ENCODE measurements around the gene PSMG1. TPM values are rescaled to one million over a fixed set of nuclear protein-coding genes. Genes with fewer than 3 reads are reported as not detected.
A peak's percentile ranks its signal among the peaks of the same experiment; 100 is the strongest.

PSMG1 gene
- total RNA-seq, 1 donor from 2014 or later: 61.9 TPM

DNA sequence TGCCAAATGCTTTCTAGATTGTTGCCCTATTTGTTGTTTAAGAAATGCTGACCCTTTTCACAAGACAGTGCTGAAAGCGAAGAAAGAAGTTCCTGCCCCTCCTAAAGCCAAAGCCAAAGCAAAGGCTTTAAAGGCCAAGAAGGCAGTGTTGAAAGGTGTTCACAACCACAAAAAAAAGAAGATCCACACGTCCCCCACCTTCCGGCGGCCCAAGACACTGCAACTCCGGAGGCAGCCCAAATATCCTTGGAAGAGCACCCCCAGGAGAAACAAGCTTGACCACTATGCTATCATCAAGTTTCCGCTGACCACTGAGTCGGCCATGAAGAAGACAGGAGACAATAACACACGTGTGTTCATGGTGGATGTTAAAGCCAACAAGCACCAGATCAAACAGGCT, 55.7 kb downstream of the PSMG1 start:
- Histone ChIP-seq H3K4me2 (ENCODE audit: low read length) (no peak overlapping the region), H3K79me2 (ENCODE audit: insufficient read depth, low read length) (no peaks in the 10 kb centered on the region), H3K27ac (ENCODE audit: low read depth, low read length) (no peak overlapping the region), H3K9ac (ENCODE audit: low read length) (no peak overlapping the region), H3K9me3 (ENCODE audit: insufficient read depth, low read depth, low read length) (peaks cover 6% of the 10 kb centered on the region), H3K36me3 (ENCODE audit: insufficient read depth, low read length) (no peaks in the 10 kb centered on the region), H4K20me1 (ENCODE audit: insufficient read depth, low read length) (no peaks in the 10 kb centered on the region), H3K4me3 (ENCODE audit: insufficient read depth, low read depth, low read length) (no peak overlapping the region), H3K27me3 (ENCODE audit: insufficient read depth, low read length) (no peaks in the 10 kb centered on the region), H3K4me1 (ENCODE audit: insufficient read depth, low read length) (no peaks in the 10 kb centered on the region), H2AFZ (ENCODE audit: low read depth, low read length) (no peak overlapping the region)
- FAIRE-seq: no peak
- H3K4me3 Mint-ChIP-seq (ENCODE audit: unreplicated experiment): no peak overlapping the region
- DNase-seq (ENCODE audit: low read depth): no peak
- H3K36me3 Mint-ChIP-seq (ENCODE audit: low read depth, unreplicated experiment): no peaks in the 10 kb centered on the region
- no peak for TF ChIP-seq EZH2 (IDR thresholded peaks at IDR 0.05; ENCODE audit: insufficient read depth, low read length)
- TF ChIP-seq, protein P1, sequence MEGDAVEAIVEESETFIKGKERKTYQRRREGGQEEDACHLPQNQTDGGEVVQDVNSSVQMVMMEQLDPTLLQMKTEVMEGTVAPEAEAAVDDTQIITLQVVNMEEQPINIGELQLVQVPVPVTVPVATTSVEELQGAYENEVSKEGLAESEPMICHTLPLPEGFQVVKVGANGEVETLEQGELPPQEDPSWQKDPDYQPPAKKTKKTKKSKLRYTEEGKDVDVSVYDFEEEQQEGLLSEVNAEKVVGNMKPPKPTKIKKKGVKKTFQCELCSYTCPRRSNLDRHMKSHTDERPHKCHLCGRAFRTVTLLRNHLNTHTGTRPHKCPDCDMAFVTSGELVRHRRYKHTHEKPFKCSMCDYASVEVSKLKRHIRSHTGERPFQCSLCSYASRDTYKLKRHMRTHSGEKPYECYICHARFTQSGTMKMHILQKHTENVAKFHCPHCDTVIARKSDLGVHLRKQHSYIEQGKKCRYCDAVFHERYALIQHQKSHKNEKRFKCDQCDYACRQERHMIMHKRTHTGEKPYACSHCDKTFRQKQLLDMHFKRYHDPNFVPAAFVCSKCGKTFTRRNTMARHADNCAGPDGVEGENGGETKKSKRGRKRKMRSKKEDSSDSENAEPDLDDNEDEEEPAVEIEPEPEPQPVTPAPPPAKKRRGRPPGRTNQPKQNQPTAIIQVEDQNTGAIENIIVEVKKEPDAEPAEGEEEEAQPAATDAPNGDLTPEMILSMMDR (IDR thresholded peaks at IDR 0.05; ENCODE audit: insufficient read depth, low read depth, low read length): no peak
- no peak overlapping the region for H3K27ac Mint-ChIP-seq (ENCODE audit: unreplicated experiment)
- H3K4me1 Mint-ChIP-seq (ENCODE audit: low read depth, unreplicated experiment): no peaks in the 10 kb centered on the region
- peaks cover 2% of the 10 kb centered on the region for H3K27me3 Mint-ChIP-seq (ENCODE audit: low read depth, unreplicated experiment)
- peaks cover 6% of the 10 kb centered on the region for H3K9me3 Mint-ChIP-seq (ENCODE audit: unreplicated experiment)

DNA sequence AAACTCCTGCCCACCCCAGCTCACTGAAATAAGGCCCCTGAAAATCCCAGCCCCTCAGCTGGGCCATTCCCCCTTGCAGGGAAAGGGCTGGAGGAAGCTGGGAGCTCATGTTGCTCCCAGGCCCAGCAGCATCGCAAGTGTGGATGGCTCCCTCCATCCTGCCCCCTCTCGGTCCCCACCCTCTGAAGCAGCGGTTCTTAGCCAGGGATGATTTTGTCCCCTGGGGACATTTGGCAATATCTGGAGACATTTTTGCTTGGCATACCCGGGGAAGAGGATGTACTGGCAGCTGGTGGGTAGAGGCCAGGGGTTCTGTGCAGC, 56.8 kb downstream of the PSMG1 start:
- Mint-ChIP-seq H3K36me3 (ENCODE audit: low read depth, unreplicated experiment) (peaks cover 3% of the 10 kb centered on the region), H3K4me3 (ENCODE audit: unreplicated experiment) (no peak overlapping the region), H3K27me3 (ENCODE audit: low read depth, unreplicated experiment) (peaks cover 4% of the 10 kb centered on the region), H3K9me3 (ENCODE audit: unreplicated experiment) (peaks cover 9% of the 10 kb centered on the region), H3K4me1 (ENCODE audit: low read depth, unreplicated experiment) (peaks cover 4% of the 10 kb centered on the region), H3K27ac (ENCODE audit: unreplicated experiment) (no peak overlapping the region)
- TF ChIP-seq, protein P1 (IDR thresholded peaks at IDR 0.05; ENCODE audit: insufficient read depth, low read depth, low read length): no peak
- no peak for TF ChIP-seq EZH2 (IDR thresholded peaks at IDR 0.05; ENCODE audit: insufficient read depth, low read length)
- Histone ChIP-seq H3K27ac (ENCODE audit: low read depth, low read length) (no peak overlapping the region), H4K20me1 (ENCODE audit: insufficient read depth, low read length) (no peaks in the 10 kb centered on the region), H2AFZ (ENCODE audit: low read depth, low read length) (no peak overlapping the region), H3K79me2 (ENCODE audit: insufficient read depth, low read length) (no peaks in the 10 kb centered on the region), H3K4me2 (ENCODE audit: low read length) (no peak overlapping the region), H3K36me3 (ENCODE audit: insufficient read depth, low read length) (no peaks in the 10 kb centered on the region), H3K27me3 (ENCODE audit: insufficient read depth, low read length) (no peaks in the 10 kb centered on the region), H3K4me3 (ENCODE audit: insufficient read depth, low read depth, low read length) (no peak overlapping the region), H3K9ac (ENCODE audit: low read length) (no peak overlapping the region), H3K4me1 (ENCODE audit: insufficient read depth, low read length) (no peaks in the 10 kb centered on the region), H3K9me3 (ENCODE audit: insufficient read depth, low read depth, low read length) (peaks cover 5% of the 10 kb centered on the region)
- DNase-seq (ENCODE audit: low read depth) (no peak), FAIRE-seq (no peak)

DNA sequence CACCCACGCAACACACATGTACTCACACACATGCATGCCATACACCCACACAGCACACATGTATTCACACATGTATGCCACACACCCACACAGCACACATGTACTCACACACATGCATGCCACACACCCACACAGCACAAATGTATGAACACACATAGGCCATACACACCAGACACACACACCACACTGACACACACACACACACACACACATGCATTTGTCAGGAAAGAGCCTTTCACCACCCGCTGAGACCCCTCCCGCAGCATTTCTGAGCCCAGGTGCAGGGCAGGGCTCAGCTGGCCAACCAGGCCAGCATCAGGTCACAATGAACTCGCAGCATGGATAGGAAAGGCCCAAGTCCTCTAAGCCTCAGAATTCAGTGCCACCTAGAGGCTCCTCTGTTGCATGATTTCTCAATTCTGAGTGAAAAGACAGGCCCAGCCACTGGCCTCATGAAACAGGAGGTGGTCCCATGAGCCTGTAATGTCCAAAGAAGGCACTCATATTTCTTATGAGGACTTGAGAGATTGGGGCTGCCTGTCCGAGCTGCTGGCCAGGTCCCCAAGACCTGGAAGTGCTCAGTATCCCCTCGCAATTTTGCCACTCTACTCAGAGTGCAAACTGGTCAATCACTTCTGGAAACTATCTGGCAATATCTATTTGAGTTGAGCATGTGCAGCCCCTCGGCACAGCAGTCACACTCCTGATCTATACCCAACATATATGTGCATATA, 57.3 kb downstream of the PSMG1 start:
- Histone ChIP-seq H3K9ac (ENCODE audit: low read length) (no peak overlapping the region), H3K4me1 (ENCODE audit: insufficient read depth, low read length) (no peaks in the 10 kb centered on the region), H3K79me2 (ENCODE audit: insufficient read depth, low read length) (no peaks in the 10 kb centered on the region), H3K4me3 (ENCODE audit: insufficient read depth, low read depth, low read length) (no peak overlapping the region), H4K20me1 (ENCODE audit: insufficient read depth, low read length) (no peaks in the 10 kb centered on the region), H2AFZ (ENCODE audit: low read depth, low read length) (no peak overlapping the region), H3K36me3 (ENCODE audit: insufficient read depth, low read length) (no peaks in the 10 kb centered on the region), H3K27ac (ENCODE audit: low read depth, low read length) (no peak overlapping the region), H3K4me2 (ENCODE audit: low read length) (no peak overlapping the region), H3K27me3 (ENCODE audit: insufficient read depth, low read length) (no peaks in the 10 kb centered on the region), H3K9me3 (ENCODE audit: insufficient read depth, low read depth, low read length) (no peaks in the 10 kb centered on the region)
- Mint-ChIP-seq H3K9me3 (ENCODE audit: unreplicated experiment) (peaks cover 5% of the 10 kb centered on the region), H3K4me3 (ENCODE audit: unreplicated experiment) (no peak overlapping the region), H3K36me3 (ENCODE audit: low read depth, unreplicated experiment) (peaks cover 3% of the 10 kb centered on the region), H3K4me1 (ENCODE audit: low read depth, unreplicated experiment) (peaks cover 4% of the 10 kb centered on the region), H3K27me3 (ENCODE audit: low read depth, unreplicated experiment) (peaks cover 6% of the 10 kb centered on the region), H3K27ac (ENCODE audit: unreplicated experiment) (no peak overlapping the region)
- TF ChIP-seq, protein P1 (IDR thresholded peaks at IDR 0.05; ENCODE audit: insufficient read depth, low read depth, low read length): peak; percentile 47
- no peak for TF ChIP-seq EZH2 (IDR thresholded peaks at IDR 0.05; ENCODE audit: insufficient read depth, low read length)
- no peak for FAIRE-seq
- DNase-seq (ENCODE audit: low read depth): peak; percentile 55

Measured in astrocyte (in vitro differentiated cells and primary cell).